ENCODE data around the gene CD4.

- TF ChIP-seq EZH2 (IDR thresholded peaks at IDR 0.05; ENCODE audit: low read length, missing control alignments) = no peak
- no peak for TF ChIP-seq CTCF (conservative IDR thresholded peaks at IDR 0.05 in 1 of 2, IDR thresholded peaks at IDR 0.05 in 1 of 2; ENCODE audit: low read depth in 1 of 2, low read length in 2 of 2)
Measured at GRCh38 chr12:6824085-6824775, 34.9 kb downstream of the CD4 start.

Measured in fibroblast of lung (primary cell).